Cerebellar cortex (tissue), 1 donor: ENCODE measurements around the gene NDUFB4.
"Not testable (repeated sequence)": the region's sequence is repeated elsewhere in the genome, so short reads cannot be mapped to it uniquely, and the experiment has no call there.

Experiments used
- DNase-seq: peaks from one replicate; pipeline ENCODE4 v3.0.0-alpha.2; 2015; ENCODE audit warnings: low spot score

Gene NDUFB4

GRCh38 chr3:120569222-120570057 lies 26.7 kb upstream of the NDUFB4 start:
- peak; percentile 47 for DNase-seq

- no peak for DNase-seq
These were observed 24.1 kb upstream of the NDUFB4 start for GRCh38 chr3:120572027-120572426.

DNA sequence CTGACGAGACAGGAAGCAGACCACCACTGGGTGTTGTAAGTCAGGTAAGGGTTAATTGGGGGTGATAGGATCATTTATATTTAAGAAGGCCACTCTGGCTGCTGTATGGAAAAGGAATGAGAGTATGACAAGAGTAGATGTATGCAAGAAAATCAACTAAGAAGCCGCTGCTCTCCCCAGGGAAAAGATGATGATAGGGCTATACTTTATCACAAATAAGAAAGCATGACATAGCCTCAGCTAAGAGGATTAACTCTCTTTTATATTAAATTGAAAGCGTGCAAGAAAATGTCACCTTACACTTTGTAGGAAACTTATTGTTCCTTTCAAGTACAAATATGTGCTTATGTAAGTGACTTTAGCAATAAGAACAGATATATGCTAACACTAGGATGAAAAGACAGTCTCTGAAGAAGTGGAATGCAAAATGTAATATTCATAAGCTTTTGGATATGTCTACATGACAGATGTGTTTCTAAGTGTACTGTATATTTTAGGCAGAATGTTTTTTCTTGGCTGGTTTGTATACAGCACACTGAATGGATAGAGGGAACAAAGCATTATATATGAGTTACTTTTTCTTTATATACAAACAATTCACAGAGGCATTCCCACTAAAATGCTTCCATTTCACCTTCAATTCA lies 8.7 kb upstream of the NDUFB4 start:
- DNase-seq: no peak

GRCh38 chr3:120595788-120596115 lies 384 bp upstream of the NDUFB4 start:
- no peak for DNase-seq

- no peak for DNase-seq
These were observed 702 bp downstream of the NDUFB4 start for GRCh38 chr3:120596853-120597223.

- DNase-seq: no peak
These were observed 1.4 kb downstream of the NDUFB4 start for GRCh38 chr3:120597445-120598049.

GRCh38 chr3:120599211-120599610 lies 3.1 kb downstream of the NDUFB4 start:
- DNase-seq: no peak

DNA sequence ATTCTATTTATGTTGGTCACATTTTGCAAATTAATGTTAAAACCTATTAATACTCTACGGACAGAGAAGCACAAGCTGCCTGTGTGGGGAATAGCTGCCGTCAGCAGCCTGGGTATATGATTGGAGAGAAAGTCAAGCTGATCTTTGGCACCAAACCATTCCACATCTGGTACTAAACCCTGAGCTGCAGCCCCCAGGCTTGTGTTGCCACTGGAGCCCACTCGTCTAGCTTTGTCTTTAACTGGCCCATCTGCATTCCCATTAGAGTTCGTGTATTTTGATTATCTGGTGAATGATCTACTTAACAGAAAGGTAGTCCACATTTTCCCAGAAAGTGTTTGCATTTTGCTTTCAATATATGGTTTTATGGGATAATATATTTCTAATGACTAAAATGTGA lies 5.4 kb downstream of the NDUFB4 start:
- DNase-seq: no peak

GRCh38 chr3:120602682-120603081 lies 6.5 kb downstream of the NDUFB4 start:
- DNase-seq: no peak

GRCh38 chr3:120604382-120604781 lies 8.2 kb downstream of the NDUFB4 start:
- no peak for DNase-seq

DNA sequence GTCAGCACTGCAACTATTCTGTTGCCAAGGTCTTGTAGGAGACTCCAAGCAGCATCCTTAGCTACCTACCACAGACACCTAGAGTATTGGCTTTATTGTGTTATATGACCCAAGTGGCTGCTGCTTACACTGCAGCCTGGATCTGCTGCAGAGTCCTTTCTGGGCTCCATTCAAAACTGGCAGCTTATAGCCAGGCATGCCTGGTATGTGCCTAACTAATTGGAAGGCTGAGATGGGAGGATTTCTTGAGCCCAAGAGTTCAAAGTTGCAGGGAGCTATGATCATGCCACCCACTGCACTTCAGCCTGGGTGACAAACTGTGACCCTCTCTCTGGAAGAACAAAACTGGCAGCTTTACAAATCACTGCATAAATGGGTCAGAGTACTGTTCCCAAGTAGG lies 8.6 kb downstream of the NDUFB4 start:
- no peak for DNase-seq

- peak; percentile 71 for DNase-seq
These were observed 12.4 kb downstream of the NDUFB4 start for GRCh38 chr3:120608506-120608905.

DNA sequence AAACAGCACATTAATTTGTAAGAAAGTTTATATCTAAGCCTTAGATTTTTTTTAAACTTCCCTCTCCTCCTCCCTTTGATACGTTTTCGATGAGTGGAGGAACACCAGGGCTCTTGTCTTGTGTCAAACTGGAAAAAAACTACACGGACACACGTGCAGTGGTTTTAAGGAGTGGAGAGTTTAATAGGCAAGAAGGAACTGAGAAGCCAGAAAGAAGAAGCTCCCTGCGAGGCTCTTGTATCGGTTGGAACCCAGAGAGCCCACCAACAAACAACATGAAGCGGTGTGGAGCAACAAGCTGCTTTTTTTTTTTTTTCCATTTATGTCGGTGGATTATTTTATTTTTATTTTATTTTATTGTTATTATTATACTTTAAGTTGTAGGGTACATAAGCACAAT lies 18.6 kb downstream of the NDUFB4 start:
- DNase-seq: no peak

DNA sequence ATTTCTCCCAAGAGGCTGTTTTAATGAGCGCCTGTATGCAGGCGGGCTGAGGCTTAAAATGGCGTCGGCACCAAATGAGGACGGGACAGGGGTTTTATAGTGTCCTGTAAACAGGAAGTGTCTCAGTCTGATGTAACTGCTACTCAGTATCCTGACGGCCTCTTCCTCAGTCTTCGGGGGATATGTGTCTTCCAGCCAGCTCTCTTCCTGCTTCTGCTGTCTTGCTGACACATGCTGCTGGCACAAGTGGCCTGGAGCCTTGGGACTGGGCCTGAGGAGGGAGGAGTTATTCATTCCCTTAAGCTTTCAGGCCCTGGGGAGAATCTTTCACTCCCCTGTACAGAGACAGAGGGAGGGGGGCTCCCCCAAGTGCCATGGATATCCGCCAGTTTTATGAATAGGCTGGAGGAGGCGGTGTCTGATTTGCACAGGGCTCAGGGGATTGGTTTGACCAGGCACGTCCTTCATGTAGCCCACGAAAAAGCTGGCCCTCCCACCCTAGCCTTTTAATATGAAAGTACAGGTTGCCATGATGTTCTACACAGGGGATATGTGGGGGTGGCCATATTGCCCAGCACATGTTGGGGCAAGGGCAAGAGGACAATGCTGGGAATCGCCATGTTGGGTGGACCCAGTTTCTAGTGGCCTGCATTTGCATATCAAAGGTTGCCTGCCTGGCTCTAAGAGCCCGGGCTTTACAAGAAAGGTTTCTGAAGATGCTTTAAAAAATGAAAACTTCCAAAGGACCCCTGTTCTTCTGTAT lies 19.9 kb downstream of the NDUFB4 start:
- no peak for DNase-seq

DNA sequence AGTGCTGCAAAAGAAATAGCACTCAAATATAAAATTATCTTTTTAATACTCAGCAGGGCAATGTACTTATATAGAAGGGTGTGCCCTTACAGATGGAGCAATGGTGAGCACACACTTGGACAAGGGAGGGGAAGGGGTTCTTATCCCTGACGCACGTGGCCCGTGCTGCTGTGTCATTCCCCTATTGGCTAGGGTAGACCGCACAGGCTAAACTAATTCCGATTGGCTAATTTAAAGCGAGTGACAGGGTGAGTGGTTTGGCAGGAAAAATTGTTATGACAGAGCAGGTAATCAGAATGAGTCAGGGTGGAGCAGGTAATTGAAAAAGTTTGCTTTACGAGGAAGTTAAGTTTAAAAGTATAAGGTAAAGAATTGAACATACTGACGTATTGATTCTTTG lies 20.6 kb downstream of the NDUFB4 start:
- DNase-seq: not testable (repeated sequence)

GRCh38 chr3:120622457-120622856 lies 26.3 kb downstream of the NDUFB4 start:
- DNase-seq: no peak

DNA sequence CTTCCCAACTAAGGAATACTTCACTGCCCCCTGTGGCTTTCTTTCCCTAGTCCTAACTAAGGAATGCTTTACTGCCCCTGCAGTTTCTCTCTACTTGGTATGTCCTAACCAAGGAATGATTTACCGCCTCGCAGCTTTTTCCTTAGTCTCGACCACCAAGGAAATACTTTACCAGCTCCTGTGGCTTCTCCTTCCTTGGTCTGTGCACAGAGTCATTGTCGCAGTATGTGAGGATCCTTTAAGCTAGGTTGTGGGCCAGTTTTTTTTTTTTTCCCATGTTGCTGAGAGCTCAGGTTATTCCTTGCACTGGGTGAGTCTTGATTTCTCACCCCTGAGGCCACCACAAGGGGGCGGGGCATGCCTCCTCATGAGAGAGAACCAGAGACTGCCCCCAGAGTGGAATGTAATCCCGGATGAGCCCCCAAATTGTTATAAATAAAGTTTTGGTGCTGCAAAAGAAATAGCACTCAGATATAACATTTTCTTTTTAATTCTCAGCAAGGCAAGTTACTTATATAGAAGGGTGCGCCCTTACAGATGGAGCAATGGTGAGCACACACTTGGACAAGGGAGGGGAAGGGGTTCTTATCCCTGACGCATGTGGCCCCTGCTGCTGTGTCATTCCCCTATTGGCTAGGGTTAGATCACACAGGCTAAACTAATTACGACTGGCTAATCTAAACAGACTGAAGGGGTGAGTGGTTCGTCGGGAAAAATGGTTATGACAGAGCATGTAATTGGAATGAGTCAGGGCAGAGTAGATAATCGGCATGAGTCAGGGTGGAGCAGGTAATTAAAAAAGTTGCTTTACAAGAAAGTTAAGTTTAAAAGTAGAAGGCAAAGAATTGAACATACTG lies 27.0 kb downstream of the NDUFB4 start:
- DNase-seq: peak; percentile 58

DNA sequence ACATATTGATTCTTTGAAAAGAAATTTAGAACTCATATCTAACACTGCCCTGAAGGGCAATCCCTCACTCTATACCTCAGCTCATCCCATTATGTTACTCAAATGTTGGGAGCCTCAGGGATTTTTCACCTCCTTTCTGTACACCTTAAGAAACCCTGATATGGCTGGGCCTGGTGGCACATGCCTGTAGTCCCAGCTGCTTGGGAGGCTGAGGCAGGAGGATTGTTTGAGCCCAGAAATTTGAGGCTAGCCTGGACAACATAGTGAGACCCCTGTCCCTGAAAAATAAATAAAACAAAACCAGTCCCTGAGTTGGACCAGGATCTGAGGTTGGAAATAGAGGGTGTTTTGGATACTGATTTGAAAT lies 27.6 kb downstream of the NDUFB4 start:
- DNase-seq: no peak

- DNase-seq: no peak
These were observed 29.0 kb downstream of the NDUFB4 start for GRCh38 chr3:120625159-120625586.

DNA sequence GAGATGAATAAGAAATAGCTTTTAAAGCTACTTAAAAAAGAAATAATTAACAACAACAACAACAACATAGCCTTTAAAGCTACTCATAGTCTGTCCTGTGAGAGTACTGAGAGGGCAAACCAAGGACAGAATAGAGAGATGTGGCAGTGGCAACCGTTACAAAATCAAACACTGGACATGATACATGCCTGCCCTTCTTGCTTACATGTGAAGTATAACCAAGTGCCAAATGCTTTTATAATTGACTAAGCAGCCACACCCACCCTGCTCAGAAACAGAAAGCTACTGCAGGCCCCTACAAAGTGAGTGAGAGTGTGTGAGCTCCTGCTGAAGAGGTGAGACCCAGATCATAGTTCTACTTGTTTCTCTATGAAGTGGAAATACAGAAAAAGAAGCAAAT lies 38.4 kb downstream of the NDUFB4 start:
- no peak for DNase-seq

DNA sequence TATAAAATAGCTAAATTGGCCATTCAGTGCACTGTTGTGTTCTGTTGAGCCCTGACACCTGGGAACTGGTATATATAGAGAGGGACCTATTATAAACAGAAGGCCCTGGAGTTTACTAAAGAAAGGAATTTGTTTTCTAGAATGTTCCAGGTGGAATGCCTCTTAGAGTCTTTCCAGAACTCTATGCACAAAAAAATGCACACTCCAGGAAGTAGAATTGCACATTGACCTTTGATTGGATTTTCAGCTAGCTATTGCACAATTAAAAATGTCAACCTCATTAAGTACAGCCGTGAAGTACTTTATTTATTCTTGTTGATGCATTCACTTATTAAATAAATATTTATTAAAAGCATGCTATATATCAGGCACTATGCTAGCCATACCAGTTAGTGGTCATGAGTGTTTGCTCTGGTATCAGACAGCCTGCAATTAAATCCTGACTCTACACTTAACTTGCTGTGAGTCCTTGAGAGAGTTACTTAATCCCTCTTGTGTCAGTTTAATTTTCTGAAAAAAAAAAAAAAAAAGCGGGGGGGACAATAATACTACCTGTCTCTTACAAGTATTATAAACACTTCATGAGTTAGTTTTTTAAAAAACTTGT lies 40.8 kb downstream of the NDUFB4 start:
- no peak for DNase-seq
